ENCODE measurements around the gene ZNF646. TPM values are rescaled to one million over a fixed set of nuclear protein-coding genes. Genes with fewer than 3 reads are reported as not detected.

The ZNF646 gene
- total and polyA plus RNA-seq, 12 donors: 3.1 to 17.8 (median 13.6) TPM

GRCh38 chr16:31131416-31131815 lies 57.2 kb downstream of the ZNF646 start:
- 94 to 96% (median 95%) methylated on average over 9 to 11 of the region's 11 CpGs for WGBS, 4 donors
- DNase-seq: no peak
- intact Hi-C loops (cut with DNase I): no loop called here
- no peaks in the 10 kb centered on the region for H3K9me3 ChIP-seq (replicated peaks in 1 of 3)
- no peak overlapping the region for H3K27ac ChIP-seq
- H3K27me3 ChIP-seq: no peaks in the 10 kb centered on the region
- no peak overlapping the region for H3K4me3 ChIP-seq
- TF ChIP-seq POLR2A (IDR thresholded peaks at IDR 0.05): no peak
- no peak for TF ChIP-seq CTCF (IDR thresholded peaks at IDR 0.05)
- H3K4me1 ChIP-seq (replicated peaks in 1 of 2): no peaks in the 10 kb centered on the region
- peaks cover 0 to 37% of the 10 kb centered on the region in 2 donors for H3K36me3 ChIP-seq (replicated peaks in 1 of 2)

- Histone ChIP-seq H3K9me3 (replicated peaks in 1 of 3) (no peaks in the 10 kb centered on the region), H3K36me3 (replicated peaks in 1 of 2) (peaks cover 0 to 36% of the 10 kb centered on the region in 2 donors), H3K27ac (no peak overlapping the region), H3K27me3 (no peaks in the 10 kb centered on the region), H3K4me3 (no peak overlapping the region), H3K4me1 (replicated peaks in 1 of 2) (no peaks in the 10 kb centered on the region)
- intact Hi-C loops (cut with DNase I): no loop called here
- TF ChIP-seq CTCF (IDR thresholded peaks at IDR 0.05) (no peak), POLR2A (IDR thresholded peaks at IDR 0.05) (no peak)
- 84 to 89% (median 89%) methylated on average over 3 to 5 of the region's 5 CpGs; no CpG with 5 or more reads in 1 of the 4 donors for WGBS, 4 donors
- DNase-seq: no peak
Observed at GRCh38 chr16:31131841-31132271, 57.6 kb downstream of the ZNF646 start.

GRCh38 chr16:31132303-31132979 lies 58.2 kb downstream of the ZNF646 start:
- TF ChIP-seq CTCF (IDR thresholded peaks at IDR 0.05) (no peak), POLR2A (IDR thresholded peaks at IDR 0.05) (no peak)
- H3K9me3 ChIP-seq (replicated peaks in 1 of 3): no peaks in the 10 kb centered on the region
- H3K4me3 ChIP-seq: no peak overlapping the region
- H3K27ac ChIP-seq: no peak overlapping the region
- intact Hi-C loops (cut with DNase I): no loop called here
- peaks cover 0 to 30% of the 10 kb centered on the region in 2 donors for H3K36me3 ChIP-seq (replicated peaks in 1 of 2)
- no peak for DNase-seq
- H3K27me3 ChIP-seq: no peaks in the 10 kb centered on the region
- no peaks in the 10 kb centered on the region for H3K4me1 ChIP-seq (replicated peaks in 1 of 2)
- 85 to 92% (median 90%) methylated on average over 6 to 20 of the region's 20 CpGs for WGBS, 4 donors

- no peak for DNase-seq
- intact Hi-C loops (cut with DNase I): no loop called here
- Histone ChIP-seq H3K36me3 (replicated peaks in 1 of 2) (peaks cover 0 to 24% of the 10 kb centered on the region in 2 donors), H3K27ac (no peak overlapping the region), H3K27me3 (no peaks in the 10 kb centered on the region), H3K4me1 (replicated peaks in 1 of 2) (no peaks in the 10 kb centered on the region), H3K4me3 (no peak overlapping the region), H3K9me3 (replicated peaks in 1 of 3) (no peaks in the 10 kb centered on the region)
- TF ChIP-seq CTCF (IDR thresholded peaks at IDR 0.05) (no peak), POLR2A (IDR thresholded peaks at IDR 0.05) (no peak)
- WGBS, 4 donors: 84 to 95% (median 89%) methylated on average over 6 of the region's 6 CpGs
Observed at GRCh38 chr16:31133046-31133501, 58.9 kb downstream of the ZNF646 start.

Other genes with a start within 250 kb of the ZNF646 start
- gene BCL7C, start 180.3 kb upstream of the ZNF646 start, total RNA-seq: 10 to 100 TPM; 18.0 to 45.3 (median 30.9) TPM
- 10 to 100 TPM in 2 of 3 donors, 1 to 10 TPM in 1; 7.7 to 88.3 (median 50.1) TPM for gene BCL7C, start 180.3 kb upstream of the ZNF646 start, polyA plus RNA-seq
- 10 to 100 TPM in 4 of 9 donors, 1 to 10 TPM in 5; 2.1 to 13.9 (median 8.2) TPM for gene CTF1, start 177.8 kb upstream of the ZNF646 start, total RNA-seq
- gene CTF1, start 177.8 kb upstream of the ZNF646 start, polyA plus RNA-seq: 1 to 10 TPM; 4.0 to 7.0 (median 4.7) TPM
- 10 to 100 TPM in 7 of 9 donors, 1 to 10 TPM in 2; 6.6 to 17.6 (median 12.4) TPM for gene FBXL19, start 150.8 kb upstream of the ZNF646 start, total RNA-seq
- 10 to 100 TPM in 2 of 3 donors, 1 to 10 TPM in 1; 1.6 to 74.1 (median 14.0) TPM for gene FBXL19, start 150.8 kb upstream of the ZNF646 start, polyA plus RNA-seq
- 100 to 1,000 TPM in 1 of 9 donors, 10 to 100 TPM in 8; 25.6 to 101 (median 86.3) TPM for gene ORAI3, start 125.4 kb upstream of the ZNF646 start, total RNA-seq
- gene ORAI3, start 125.4 kb upstream of the ZNF646 start, polyA plus RNA-seq: 10 to 100 TPM; 19.5 to 60.5 (median 45.8) TPM
- gene SETD1A, start 116.7 kb upstream of the ZNF646 start, total RNA-seq: 10 to 100 TPM in 6 of 9 donors, 1 to 10 TPM in 3; 2.3 to 23.0 (median 11.6) TPM
- gene SETD1A, start 116.7 kb upstream of the ZNF646 start, polyA plus RNA-seq: 10 to 100 TPM in 2 of 3 donors, 1 to 10 TPM in 1; 8.7 to 40.1 (median 19.1) TPM
- gene HSD3B7, start 89.2 kb upstream of the ZNF646 start, total RNA-seq: 10 to 100 TPM in 8 of 9 donors, 1 to 10 TPM in 1; 2.7 to 78.8 (median 35.5) TPM
- 10 to 100 TPM; 11.1 to 46.3 (median 24.3) TPM for gene HSD3B7, start 89.2 kb upstream of the ZNF646 start, polyA plus RNA-seq
- 1 to 10 TPM in 5 of 9 donors, under 1 TPM in 2, not detected in 2; 0.17 to 2.5 (median 2.0) TPM for gene STX1B, start 63.8 kb upstream of the ZNF646 start, total RNA-seq
- gene STX1B, start 63.8 kb upstream of the ZNF646 start, polyA plus RNA-seq: 1 to 10 TPM in 2 of 3 donors, under 1 TPM in 1; 0.71 to 5.3 (median 1.2) TPM
- gene STX4, start 40.9 kb upstream of the ZNF646 start, total RNA-seq: 10 to 100 TPM; 25.0 to 99.5 (median 34.4) TPM
- 100 to 1,000 TPM in 2 of 3 donors, 10 to 100 TPM in 1; 48.4 to 225 (median 152) TPM for gene STX4, start 40.9 kb upstream of the ZNF646 start, polyA plus RNA-seq
- 10 to 100 TPM in 8 of 9 donors, 1 to 10 TPM in 1; 2.4 to 29.5 (median 11.2) TPM for gene ZNF668, start 182 bp upstream of the ZNF646 start, total RNA-seq
- gene ZNF668, start 182 bp upstream of the ZNF646 start, polyA plus RNA-seq: 10 to 100 TPM in 2 of 3 donors, 1 to 10 TPM in 1; 6.2 to 19.5 (median 11.7) TPM
- 1 to 10 TPM in 4 of 9 donors, under 1 TPM in 5; 0.18 to 3.0 (median 0.89) TPM for gene PRSS53, start 14.5 kb downstream of the ZNF646 start, total RNA-seq
- gene PRSS53, start 14.5 kb downstream of the ZNF646 start, polyA plus RNA-seq: 10 to 100 TPM in 1 of 3 donors, 1 to 10 TPM in 1, under 1 TPM in 1; 0.29 to 11.0 (median 3.1) TPM
- 100 to 1,000 TPM in 7 of 9 donors, 10 to 100 TPM in 2; 38.6 to 267 (median 154) TPM for gene VKORC1, start 20.4 kb downstream of the ZNF646 start, total RNA-seq
- gene VKORC1, start 20.4 kb downstream of the ZNF646 start, polyA plus RNA-seq: 100 to 1,000 TPM in 1 of 3 donors, 10 to 100 TPM in 2; 69.5 to 120 (median 82.1) TPM
- gene BCKDK, start 34.0 kb downstream of the ZNF646 start, total RNA-seq: 100 to 1,000 TPM in 5 of 9 donors, 10 to 100 TPM in 4; 27.0 to 181 (median 104) TPM
- gene BCKDK, start 34.0 kb downstream of the ZNF646 start, polyA plus RNA-seq: 10 to 100 TPM; 30.6 to 32.1 (median 30.6) TPM
- 10 to 100 TPM; 61.1 to 94.0 (median 83.5) TPM for gene KAT8, start 43.2 kb downstream of the ZNF646 start, total RNA-seq
- gene KAT8, start 43.2 kb downstream of the ZNF646 start, polyA plus RNA-seq: 100 to 1,000 TPM in 1 of 3 donors, 10 to 100 TPM in 2; 45.0 to 148 (median 97.4) TPM
- 1 to 10 TPM in 1 of 9 donors, under 1 TPM in 4, not detected in 4; 0.41 to 1.8 (median 0.65) TPM for gene PRSS8, start 61.3 kb downstream of the ZNF646 start, total RNA-seq
- gene PRSS8, start 61.3 kb downstream of the ZNF646 start, polyA plus RNA-seq: under 1 TPM in 2 of 3 donors, not detected in 1; 0.16 to 0.20 TPM
- gene PRSS36, start 75.6 kb downstream of the ZNF646 start, total RNA-seq: 10 to 100 TPM in 1 of 9 donors, 1 to 10 TPM in 7, under 1 TPM in 1; 0.89 to 18.3 (median 7.3) TPM
- 10 to 100 TPM in 1 of 3 donors, 1 to 10 TPM in 2; 1.0 to 17.7 (median 8.2) TPM for gene PRSS36, start 75.6 kb downstream of the ZNF646 start, polyA plus RNA-seq
- 100 to 1,000 TPM in 4 of 9 donors, 10 to 100 TPM in 5; 12.7 to 285 (median 47.5) TPM for gene FUS, start 105.7 kb downstream of the ZNF646 start, total RNA-seq
- gene FUS, start 105.7 kb downstream of the ZNF646 start, polyA plus RNA-seq: 100 to 1,000 TPM; 288 to 536 (median 474) TPM
- gene PYCARD, start 128.3 kb downstream of the ZNF646 start, total RNA-seq: 10 to 100 TPM in 8 of 9 donors, 1 to 10 TPM in 1; 9.6 to 54.4 (median 23.6) TPM
- gene PYCARD, start 128.3 kb downstream of the ZNF646 start, polyA plus RNA-seq: 10 to 100 TPM in 2 of 3 donors, 1 to 10 TPM in 1; 3.2 to 31.7 (median 30.7) TPM
- gene TRIM72, start 139.7 kb downstream of the ZNF646 start, total RNA-seq: under 1 TPM in 3 of 9 donors, not detected in 6; 0.04 to 0.24 (median 0.06) TPM
- under 1 TPM in 2 of 3 donors, not detected in 1; 0.03 to 0.08 TPM for gene TRIM72, start 139.7 kb downstream of the ZNF646 start, polyA plus RNA-seq
- not detected for gene PYDC1, start 142.7 kb downstream of the ZNF646 start, total RNA-seq
- not detected for gene PYDC1, start 142.7 kb downstream of the ZNF646 start, polyA plus RNA-seq
- gene ITGAM, start 185.6 kb downstream of the ZNF646 start, total RNA-seq: 10 to 100 TPM in 7 of 9 donors, 1 to 10 TPM in 2; 1.7 to 35.4 (median 21.6) TPM
- 10 to 100 TPM in 1 of 3 donors, 1 to 10 TPM in 2; 4.8 to 12.5 (median 5.1) TPM for gene ITGAM, start 185.6 kb downstream of the ZNF646 start, polyA plus RNA-seq